PC-3 (cell line): Measurements from ENCODE around the gene TBXA2R.

Experiments used
- CTCF ChIP-seq: fragments of 300-600 bp; sonication (generic); conservative IDR thresholded peaks from 2 replicates; pipeline ENCODE4 v1.5.1; 2017; ENCODE audit warnings: antibody characterized with exemption, low read depth, mild to moderate bottlenecking, low read length
- EZH2 ChIP-seq: fragments of 300-600 bp; sonication (generic); IDR thresholded peaks from one replicate; pipeline ENCODE4 v1.6.1; 2017; ENCODE audit warnings: antibody characterized with exemption, mild to moderate bottlenecking, low read length; ENCODE audit not compliant: unreplicated experiment

GRCh38 chr19:3604987-3605343 is 1.7 kb downstream of the TBXA2R start:
- no peak for TF ChIP-seq CTCF
- no peak for TF ChIP-seq EZH2
